CD4-positive, alpha-beta T cell treated with Interleukin-1 beta for 1 hour (primary cell): ENCODE results near the gene SRM.
"Not testable (repeated sequence)": the region's sequence is repeated elsewhere in the genome, so short reads cannot be mapped to it uniquely, and the experiment has no call there.

Experiments used
- DNase-seq, 2 donors: peaks; one replicate each; pipeline ENCODE4 v3.0.0-alpha.2; 2020 to 2022

The SRM gene

GRCh38 chr1:11063937-11064537 lies 4.2 kb upstream of the SRM start:
- not testable (repeated sequence) for DNase-seq

DNA sequence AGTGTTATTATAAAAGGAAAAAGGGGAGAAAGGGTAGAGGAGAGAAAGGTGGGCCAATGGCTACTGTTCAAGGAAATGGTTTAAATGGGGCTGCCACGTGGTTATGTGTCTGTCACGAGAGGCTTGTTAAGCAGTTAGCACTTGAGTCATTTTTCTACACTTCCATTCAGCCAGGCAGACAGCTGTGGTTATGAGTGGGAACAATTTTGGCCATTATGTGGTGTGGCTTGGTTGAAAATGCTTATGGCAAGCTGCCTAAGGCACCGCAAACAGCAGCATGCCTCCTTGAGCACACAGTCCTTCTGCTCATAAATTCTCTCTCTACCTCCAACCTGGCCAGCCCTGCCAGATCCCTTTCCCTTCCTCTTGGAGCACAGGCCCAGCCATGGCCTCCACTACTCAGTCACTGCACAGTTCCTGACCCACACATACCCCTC lies 3.2 kb upstream of the SRM start:
- peak in 1 of 2 donors; percentile 15 for DNase-seq

DNA sequence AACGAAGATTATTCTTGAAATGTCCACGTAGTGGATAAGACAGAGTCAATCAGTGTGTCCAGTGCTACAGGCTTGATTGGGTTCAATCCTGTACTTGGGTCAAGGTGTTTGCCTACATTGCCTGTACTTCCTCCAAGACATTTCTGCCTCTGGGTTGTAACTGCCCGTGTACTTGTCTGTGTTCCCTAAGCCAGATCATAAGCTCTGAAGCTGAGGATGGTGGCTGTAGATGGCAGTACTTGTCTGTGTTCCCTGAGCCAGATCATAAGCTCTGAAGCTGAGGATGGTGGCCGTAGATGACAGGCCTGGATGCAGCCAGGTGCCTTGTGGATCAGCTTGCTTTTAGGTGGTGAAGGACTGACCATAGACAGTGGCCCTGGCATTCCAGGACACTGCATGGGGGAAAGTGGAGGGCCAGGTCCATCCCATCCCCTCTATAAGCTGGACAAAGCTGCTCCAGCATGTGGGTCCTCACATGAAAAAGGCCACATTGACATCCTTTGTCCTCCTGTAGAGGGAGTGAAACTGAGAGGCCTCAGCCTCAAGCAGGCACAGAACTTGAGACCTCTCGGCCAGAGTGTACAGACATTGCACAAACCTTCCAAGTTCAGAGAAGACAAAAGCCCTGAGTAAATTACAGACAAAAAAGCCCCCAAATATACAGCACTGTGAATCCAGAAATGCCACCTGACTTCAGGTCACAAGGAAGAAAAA lies 2.0 kb upstream of the SRM start:
- DNase-seq: no peak

GRCh38 chr1:11059155-11059967 lies 457 bp downstream of the SRM start:
- no peak for DNase-seq

GRCh38 chr1:11058595-11059154 lies 1.1 kb downstream of the SRM start:
- DNase-seq: no peak

DNA sequence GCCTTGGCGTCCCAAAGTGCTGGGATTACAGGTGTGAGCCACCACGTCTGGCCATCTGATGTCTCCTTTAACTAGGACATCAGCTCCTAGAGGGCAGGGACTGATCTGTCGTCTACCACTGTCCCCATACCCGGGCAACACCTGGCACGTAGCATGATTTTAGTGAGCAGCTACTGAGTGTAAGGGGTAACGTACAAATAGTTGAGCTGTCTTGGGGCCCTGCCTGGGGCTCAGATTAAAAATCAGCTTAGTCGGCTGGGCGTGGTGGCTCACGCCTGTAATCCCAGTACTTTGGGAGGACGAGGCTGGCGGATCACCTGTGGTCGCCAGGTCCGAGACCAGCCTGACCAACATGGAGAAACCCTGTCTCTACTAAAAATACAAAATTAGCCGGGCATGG lies 1.8 kb downstream of the SRM start:
- no peak for DNase-seq

DNA sequence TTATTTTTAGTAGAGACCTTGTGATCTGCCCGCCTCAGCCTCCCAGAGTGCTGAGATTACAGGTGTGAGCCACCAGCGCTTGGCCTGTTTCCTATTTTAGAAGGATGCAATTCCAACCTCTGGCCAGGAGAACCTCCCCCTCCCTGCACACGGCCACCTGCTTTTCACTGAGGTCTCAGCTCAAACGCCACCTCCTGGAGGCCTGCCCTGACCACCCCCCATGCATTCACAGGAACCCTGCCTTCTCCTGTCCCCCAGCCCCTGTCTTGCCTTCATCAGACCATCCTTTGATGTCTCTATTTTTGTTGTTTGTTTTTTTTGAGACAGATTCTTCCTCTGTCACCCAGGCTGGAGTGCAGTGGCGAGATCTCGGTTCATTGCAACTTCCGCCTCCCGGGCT lies 2.3 kb downstream of the SRM start:
- DNase-seq: no peak

DNA sequence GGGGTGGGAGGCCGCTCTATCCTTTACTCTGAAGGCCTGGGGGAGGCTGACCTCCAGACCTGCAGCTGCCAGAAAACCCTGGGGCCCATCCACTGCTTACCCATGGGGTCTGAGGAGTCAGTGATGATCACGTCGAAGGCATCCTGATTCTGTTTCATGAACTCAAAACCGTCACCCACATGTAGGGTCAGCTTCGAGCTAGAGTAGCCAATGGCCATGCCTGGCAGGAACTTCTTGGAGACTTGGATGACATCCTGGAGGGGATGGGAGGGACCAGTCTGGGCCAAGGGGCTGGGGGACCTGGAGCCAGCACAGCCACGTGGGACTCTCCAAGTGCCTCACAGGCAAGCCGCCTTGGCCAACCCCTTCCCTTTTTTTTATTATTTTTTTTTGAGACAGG lies 3.3 kb downstream of the SRM start:
- DNase-seq: no peak

- DNase-seq: no peak
Observed at GRCh38 chr1:11055676-11056075, 4.1 kb downstream of the SRM start.

DNA sequence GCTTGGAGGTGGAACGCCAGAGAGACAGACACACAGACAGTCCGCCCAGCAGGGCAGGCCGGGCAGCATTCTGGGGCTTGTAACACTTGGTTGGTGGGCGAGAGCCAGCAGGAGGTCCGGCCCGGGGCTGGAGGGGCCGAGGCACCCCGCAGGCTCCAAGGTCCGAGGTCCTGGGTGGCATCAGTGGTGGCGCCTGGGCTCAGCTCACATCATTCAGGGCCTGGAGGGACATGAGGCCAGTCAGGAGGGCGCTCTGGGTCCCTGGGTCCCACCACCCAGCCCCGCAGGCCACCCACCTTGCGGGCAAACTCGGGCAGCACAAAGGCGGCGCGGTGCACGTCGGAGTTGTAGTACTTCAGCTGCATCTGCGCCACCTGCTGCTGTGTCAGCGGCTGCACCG lies 5.2 kb downstream of the SRM start:
- no peak for DNase-seq

- no peak for DNase-seq
Observed at GRCh38 chr1:11054181-11054580, 5.6 kb downstream of the SRM start.

DNA sequence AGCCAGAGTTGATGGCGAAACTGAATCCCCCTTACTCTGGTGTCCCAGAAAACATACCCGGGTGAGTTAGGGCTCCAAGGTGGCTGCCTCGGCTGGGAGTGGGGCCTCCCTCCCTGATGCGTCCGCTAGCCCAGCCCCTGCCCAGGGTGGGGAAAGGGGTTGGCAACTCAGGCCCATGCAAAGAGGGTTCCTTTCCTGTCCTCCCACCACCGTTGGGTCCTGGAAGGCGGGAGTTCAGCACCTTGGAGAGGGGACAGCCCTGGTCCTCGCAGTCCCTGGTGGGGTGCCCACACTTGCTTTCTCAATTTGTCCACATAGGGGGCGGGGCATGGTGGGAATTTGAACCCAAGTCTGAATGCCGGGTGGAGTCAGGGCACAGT lies 6.1 kb downstream of the SRM start:
- DNase-seq: no peak

GRCh38 chr1:11052839-11053757 lies 6.7 kb downstream of the SRM start:
- DNase-seq: no peak

DNA sequence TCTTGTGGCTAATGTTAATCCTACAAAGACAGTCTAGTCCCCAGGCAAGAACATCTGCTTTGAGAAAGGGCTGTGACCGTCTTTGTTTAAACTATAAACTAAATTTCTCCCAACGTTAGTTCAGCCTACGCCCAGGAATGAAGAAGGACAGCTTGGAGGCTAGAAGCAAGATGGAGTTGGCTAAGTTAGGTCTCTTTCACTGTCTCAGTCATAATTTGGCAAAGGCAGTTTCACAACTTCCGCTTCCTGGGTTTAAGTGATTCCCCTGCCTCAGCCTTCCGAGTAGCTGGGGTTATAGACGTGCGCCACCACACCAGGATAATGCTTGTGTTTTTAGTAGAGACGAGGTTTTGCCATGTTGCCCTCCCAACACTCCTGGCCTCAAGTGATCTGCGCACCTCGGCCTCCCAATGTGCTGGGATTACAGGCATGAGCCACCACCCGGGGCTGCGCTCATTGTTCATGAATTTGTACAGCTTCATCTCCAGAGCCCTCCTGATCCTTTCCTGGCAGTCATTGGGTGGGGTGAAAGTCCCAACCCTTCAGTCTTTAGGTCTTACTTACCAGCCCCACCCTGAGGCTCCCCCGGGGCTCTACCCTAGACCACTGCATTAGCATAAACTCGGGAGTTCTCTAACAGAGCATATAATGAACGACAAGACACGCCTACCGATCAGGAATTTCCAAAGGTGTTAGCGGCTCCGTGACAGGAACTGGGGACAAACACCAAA lies 7.9 kb downstream of the SRM start:
- peak in 1 of 2 donors; percentile 17 for DNase-seq

GRCh38 chr1:11051121-11051520 lies 8.7 kb downstream of the SRM start:
- DNase-seq: not testable (repeated sequence)

- DNase-seq: no peak
Observed at GRCh38 chr1:11046625-11047365, 13.0 kb downstream of the SRM start, which contains the start of gene MASP2. Gene MASP2, minus strand, starts transcription at chr1:11047239. Its CDS starts 32 bp downstream, at chr1:11047207.

DNA sequence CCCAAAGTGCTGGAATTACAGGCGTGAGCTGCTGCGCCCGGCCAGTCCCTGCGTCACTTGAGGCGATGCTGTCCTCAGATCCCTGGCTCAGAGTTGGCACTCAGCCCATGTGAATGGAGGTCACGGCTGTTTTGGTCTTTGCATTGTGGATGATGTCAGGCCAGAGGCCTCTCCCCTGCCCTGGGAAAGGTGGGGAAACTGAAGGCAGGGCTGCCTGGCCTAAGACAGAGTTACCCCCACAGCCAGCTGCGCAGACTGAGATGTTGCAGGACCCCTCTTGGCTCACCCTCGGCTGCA lies 13.6 kb downstream of the SRM start:
- no peak for DNase-seq

DNA sequence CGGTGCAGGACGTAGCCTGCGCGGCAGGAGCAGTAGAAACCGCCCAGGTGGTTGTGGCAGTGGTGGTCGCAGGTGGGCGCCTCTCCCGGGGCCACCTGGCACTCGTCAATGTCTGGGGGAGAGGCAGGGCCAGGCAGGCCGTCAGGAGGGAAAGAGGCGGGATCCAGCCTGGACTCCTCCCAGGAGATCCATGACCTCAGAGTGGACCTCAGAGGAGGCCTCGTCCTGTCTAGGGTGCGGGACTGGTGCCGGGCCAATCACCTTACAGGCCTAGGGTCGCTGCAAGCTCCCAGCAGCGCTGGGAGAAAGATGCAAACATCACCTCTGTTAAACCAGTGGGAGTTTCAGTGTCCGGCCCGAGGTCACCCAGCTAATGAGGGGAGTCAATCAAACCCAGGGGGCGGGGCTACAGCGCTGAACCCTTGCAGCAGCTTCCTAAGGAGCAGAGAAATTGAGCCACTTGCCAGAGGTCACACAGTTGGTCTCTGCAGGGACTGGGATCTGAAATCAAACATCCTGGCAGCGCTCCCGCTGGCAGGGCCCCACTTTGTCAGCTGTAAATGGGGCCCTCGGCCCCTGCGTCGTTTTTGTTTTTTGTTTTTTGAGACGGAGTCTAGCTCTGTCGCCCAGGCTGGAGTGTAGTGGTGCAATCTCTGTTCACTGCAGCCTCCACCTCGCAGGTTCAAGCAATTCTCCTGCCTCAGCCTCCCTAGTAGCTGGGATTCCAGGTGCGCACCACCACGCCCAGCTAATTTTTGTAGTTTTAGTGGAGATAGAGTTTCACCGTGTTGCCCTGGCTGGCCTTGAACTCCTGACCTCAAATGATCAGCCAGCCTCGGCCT lies 14.2 kb downstream of the SRM start:
- no peak for DNase-seq

DNA sequence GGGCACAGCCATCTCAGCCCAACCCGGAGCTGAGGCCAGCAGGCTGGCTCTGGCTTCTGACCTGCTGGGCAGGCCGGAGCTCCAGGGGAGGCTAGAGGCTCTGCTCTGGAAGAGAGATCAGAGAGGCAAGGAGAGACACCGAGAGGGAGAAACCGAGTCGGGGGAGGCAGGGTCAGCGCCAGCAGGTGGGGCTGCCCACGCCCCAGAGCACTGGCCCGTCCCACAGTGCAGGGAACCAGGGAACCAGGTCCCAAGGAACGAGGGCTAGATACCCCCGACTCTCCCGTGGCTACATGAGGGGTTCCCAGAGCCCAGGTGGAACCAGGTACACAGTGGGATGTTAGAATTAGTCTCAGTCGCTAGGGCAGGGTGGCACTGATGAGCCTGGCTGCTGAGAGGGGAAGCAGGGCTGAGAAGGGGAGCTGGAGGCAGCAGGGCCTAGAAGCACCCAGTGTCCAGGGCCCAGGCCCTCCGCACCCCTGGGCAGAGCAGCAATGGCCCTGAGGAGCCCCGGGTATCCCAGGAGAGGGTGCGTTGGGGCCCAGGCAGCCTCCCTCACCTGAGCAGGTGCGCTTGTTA lies 14.9 kb downstream of the SRM start:
- no peak for DNase-seq
